PC-9 (cell line): ENCODE data around the gene SAMHD1. TPM values are rescaled to one million over a fixed set of nuclear protein-coding genes. Genes with fewer than 3 reads are reported as not detected.
"Not testable (repeated sequence)": the region's sequence is repeated elsewhere in the genome, so short reads cannot be mapped to it uniquely, and the experiment has no call there.

Experiments used
- BruUV-seq: library from RNA; stranded (reverse); fragments of 400-500 nt; replicated peaks from 2 replicates; lab custom pipeline; 2021; lab: Mats Ljungman, UMichigan
- CTCF ChIA-PET: fragments of 300-600 bp; sonication (Branson Sonifier 250); formaldehyde crosslinking; loops from one replicate; lab custom pipeline; 2022; ENCODE audit warnings: antibody characterized with exemption; lab: Charles Lee
- POLR2A ChIA-PET: fragments of 300-600 bp; sonication (Branson Sonifier 250); formaldehyde crosslinking; loops from one replicate; lab custom pipeline; 2022; ENCODE audit warnings: antibody characterized with exemption; ENCODE audit not compliant: unreplicated experiment; lab: Charles Lee
- DNase-seq, 2 experiments: peaks; one replicate each; pipeline versions ENCODE4 v3.0.0 to v3.0.0-alpha.2; 2015 to 2022; ENCODE audit warnings: mixed read lengths in 1 of 2
- H2AFZ ChIP-seq: fragments of 200-600 bp; sonication (generic); 2 replicates; pipeline ENCODE4 v1.8.1; 2017; ENCODE audit warnings: antibody characterized with exemption
- H3F3A ChIP-seq: fragments of 200-600 bp; sonication (generic); 2 replicates; pipeline ENCODE4 v1.8.1; 2017; ENCODE audit warnings: antibody characterized with exemption, mild to moderate bottlenecking, low read depth; ENCODE audit not compliant: insufficient read depth
- H3K27ac ChIP-seq: fragments of 200-600 bp; sonication (generic); 2 replicates; pipeline ENCODE4 v1.6.1; 2016; ENCODE audit warnings: mixed run types
- H3K27me3 ChIP-seq: fragments of 200-600 bp; sonication (generic); 2 replicates; pipeline ENCODE4 v1.6.1; 2016; ENCODE audit warnings: low read depth, mixed run types; ENCODE audit not compliant: insufficient read depth
- H3K36me3 ChIP-seq: fragments of 200-600 bp; sonication (generic); 2 replicates; pipeline ENCODE4 v1.6.1; 2016; ENCODE audit warnings: low read depth, mixed run types
- H3K4me1 ChIP-seq: fragments of 200-600 bp; sonication (generic); replicated peaks from 2 replicates; pipeline ENCODE4 v1.6.1; 2016; ENCODE audit warnings: mixed run types; ENCODE audit not compliant: insufficient read depth
- H3K4me2 ChIP-seq: fragments of 200-600 bp; sonication (generic); 2 replicates; pipeline ENCODE4 v1.6.1; 2017; ENCODE audit warnings: mixed run types
- H3K4me3 ChIP-seq: fragments of 200-600 bp; sonication (generic); 2 replicates; pipeline ENCODE4 v1.6.1; 2016; ENCODE audit warnings: mixed run types
- H3K79me2 ChIP-seq: fragments of 200-600 bp; sonication (generic); 2 replicates; pipeline ENCODE4 v1.6.1; 2017; ENCODE audit warnings: low read depth, mixed run types
- H3K9me2 ChIP-seq: fragments of 200-600 bp; sonication (generic); 2 replicates; pipeline ENCODE4 v1.8.1; 2017; ENCODE audit warnings: mild to moderate bottlenecking; ENCODE audit not compliant: insufficient read depth
- H3K9me3 ChIP-seq: fragments of 200-600 bp; sonication (generic); 2 replicates; pipeline ENCODE4 v1.8.1; 2016; ENCODE audit warnings: low read depth; ENCODE audit not compliant: insufficient read depth
- H4K20me1 ChIP-seq: fragments of 200-600 bp; sonication (generic); 2 replicates; pipeline ENCODE4 v1.8.1; 2017; ENCODE audit not compliant: insufficient read depth
- CTCF ChIP-seq: fragments of 200-600 bp; sonication (generic); conservative IDR thresholded peaks from 2 replicates; pipeline ENCODE4 v1.6.1; 2017; ENCODE audit warnings: mixed run types, antibody characterized with exemption, mild to moderate bottlenecking, moderate library complexity
- EZH2 ChIP-seq: fragments of 200-600 bp; sonication (generic); IDR thresholded peaks from 2 replicates; pipeline ENCODE4 v1.8.0; 2017; ENCODE audit warnings: antibody characterized with exemption, low read depth
- intact Hi-C: fragments of 100-400 bp; cut with micrococcal nuclease; formaldehyde crosslinking; loops from one replicate; pipeline ENCODE4 v1.10.0; 2022; ENCODE audit not compliant: unreplicated experiment
- total RNA-seq: library from RNA; stranded (reverse); gene quantifications from 2 replicates; pipeline ENCODE4 v1.2.3, GENCODE V29; 2021

Gene SAMHD1
- total RNA-seq, 1 experiment from 2014 or later, result 21.2 TPM

- BruUV-seq, result no TSS peak
- intact Hi-C loops, result no loop called here
- Histone ChIP-seq H3K79me2 (no peaks in the 10 kb centered on the region), H3K4me1 (no peaks in the 10 kb centered on the region), H3F3A (no peaks in the 10 kb centered on the region), H3K27ac (no peak overlapping the region), H3K4me3 (no peak overlapping the region), H3K9me2 (no peaks in the 10 kb centered on the region), H4K20me1 (no peaks in the 10 kb centered on the region), H3K27me3 (no peaks in the 10 kb centered on the region), H2AFZ (no peak overlapping the region), H3K9me3 (0 out of 2 replicates have a peak, but pooled peaks cover 5% of the 10 kb centered on the region), H3K4me2 (no peak overlapping the region), H3K36me3 (no peaks in the 10 kb centered on the region)
- ChIA-PET CTCF (no interaction called here), POLR2A (interaction anchor here (0.7 kb wide), 1 partner anchor 164 kb away, joined by 4 read pairs; no protein-coding TSS in a partner anchor)
- no peak for DNase-seq
- no peak for TF ChIP-seq EZH2
- TF ChIP-seq CTCF, result no peak
These were observed 45.6 kb upstream of the SAMHD1 start for GRCh38 chr20:36997121-36997520.

- H3K27ac ChIP-seq, BruUV-seq, intact Hi-C loops, H4K20me1 ChIP-seq, H3F3A ChIP-seq, H3K79me2 ChIP-seq, DNase-seq, H3K9me2 ChIP-seq, POLR2A ChIA-PET, H3K9me3 ChIP-seq, H3K36me3 ChIP-seq, H3K27me3 ChIP-seq, CTCF ChIA-PET, H3K4me3 ChIP-seq, H3K4me2 ChIP-seq, H2AFZ ChIP-seq, H3K4me1 ChIP-seq: not testable (repeated sequence)
These were observed 42.7 kb upstream of the SAMHD1 start for GRCh38 chr20:36994221-36994620.

GRCh38 chr20:36992802-36993334, 41.4 kb upstream of the SAMHD1 start:
- H3K4me3 ChIP-seq, result no peak overlapping the region
- DNase-seq, result no peak
- no peaks in the 10 kb centered on the region for H3K27me3 ChIP-seq
- H3K36me3 ChIP-seq, result no peaks in the 10 kb centered on the region
- POLR2A ChIA-PET, result no interaction called here
- H3K9me3 ChIP-seq, result 0 out of 2 replicates have a peak, but pooled peaks cover 5% of the 10 kb centered on the region
- no peak overlapping the region for H2AFZ ChIP-seq
- H3K27ac ChIP-seq, result no peak overlapping the region
- CTCF ChIA-PET, result no interaction called here
- no peaks in the 10 kb centered on the region for H3F3A ChIP-seq
- no peaks in the 10 kb centered on the region for H3K79me2 ChIP-seq
- no peaks in the 10 kb centered on the region for H3K9me2 ChIP-seq
- BruUV-seq, result no TSS peak
- intact Hi-C loops, result no loop called here
- no peak overlapping the region for H3K4me2 ChIP-seq
- H3K4me1 ChIP-seq, result no peaks in the 10 kb centered on the region
- TF ChIP-seq CTCF (no peak), EZH2 (no peak)
- H4K20me1 ChIP-seq, result no peaks in the 10 kb centered on the region; the same call in 1 of the 2 replicates

GRCh38 chr20:36991703-36992102, 40.2 kb upstream of the SAMHD1 start:
- ChIA-PET CTCF (interaction anchor here (0.6 kb wide), 2 partner anchors 16 to 223 kb away, joined by 4 to 5 read pairs; no protein-coding TSS in a partner anchor), POLR2A (no interaction called here)
- Histone ChIP-seq H3K36me3 (no peaks in the 10 kb centered on the region), H3K4me3 (no peak overlapping the region), H3K27me3 (no peaks in the 10 kb centered on the region), H4K20me1 (no peaks in the 10 kb centered on the region; the same call in 1 of the 2 replicates), H2AFZ (no peak overlapping the region), H3F3A (no peaks in the 10 kb centered on the region), H3K4me1 (no peaks in the 10 kb centered on the region), H3K9me2 (no peaks in the 10 kb centered on the region), H3K9me3 (0 out of 2 replicates have a peak, but pooled peaks cover 5% of the 10 kb centered on the region), H3K79me2 (no peaks in the 10 kb centered on the region), H3K4me2 (no peak overlapping the region), H3K27ac (no peak overlapping the region)
- no peak for DNase-seq
- no TSS peak for BruUV-seq
- TF ChIP-seq EZH2, result no peak
- TF ChIP-seq CTCF, result no peak
- intact Hi-C loops, result no loop called here
